Breast epithelium (tissue), 3 donors: Measurements from ENCODE around the gene DNAH8.

Experiments used
- POLR2A ChIP-seq: fragments of 450-650 bp; IDR thresholded peaks from one replicate; pipeline ENCODE4 v1.6.1; 2016; ENCODE audit warnings: antibody characterized with exemption, mild to moderate bottlenecking, moderate library complexity
- POLR2AphosphoS5 ChIP-seq, 3 donors: sonication (generic); formaldehyde crosslinking; IDR thresholded peaks; one replicate each; pipeline ENCODE4 v1.6.1; 2017; ENCODE audit warnings: antibody characterized with exemption in 3 of 3
- TF ChIP-seq, protein P1 (sequence below), 3 donors: fragments of 450-650 bp; IDR thresholded peaks; one replicate each; pipeline ENCODE4 v1.5.1; 2016 to 2017; ENCODE audit warnings: antibody characterized with exemption in 3 of 3, mild to moderate bottlenecking in 3 of 3, moderate library complexity in 3 of 3

DNA sequence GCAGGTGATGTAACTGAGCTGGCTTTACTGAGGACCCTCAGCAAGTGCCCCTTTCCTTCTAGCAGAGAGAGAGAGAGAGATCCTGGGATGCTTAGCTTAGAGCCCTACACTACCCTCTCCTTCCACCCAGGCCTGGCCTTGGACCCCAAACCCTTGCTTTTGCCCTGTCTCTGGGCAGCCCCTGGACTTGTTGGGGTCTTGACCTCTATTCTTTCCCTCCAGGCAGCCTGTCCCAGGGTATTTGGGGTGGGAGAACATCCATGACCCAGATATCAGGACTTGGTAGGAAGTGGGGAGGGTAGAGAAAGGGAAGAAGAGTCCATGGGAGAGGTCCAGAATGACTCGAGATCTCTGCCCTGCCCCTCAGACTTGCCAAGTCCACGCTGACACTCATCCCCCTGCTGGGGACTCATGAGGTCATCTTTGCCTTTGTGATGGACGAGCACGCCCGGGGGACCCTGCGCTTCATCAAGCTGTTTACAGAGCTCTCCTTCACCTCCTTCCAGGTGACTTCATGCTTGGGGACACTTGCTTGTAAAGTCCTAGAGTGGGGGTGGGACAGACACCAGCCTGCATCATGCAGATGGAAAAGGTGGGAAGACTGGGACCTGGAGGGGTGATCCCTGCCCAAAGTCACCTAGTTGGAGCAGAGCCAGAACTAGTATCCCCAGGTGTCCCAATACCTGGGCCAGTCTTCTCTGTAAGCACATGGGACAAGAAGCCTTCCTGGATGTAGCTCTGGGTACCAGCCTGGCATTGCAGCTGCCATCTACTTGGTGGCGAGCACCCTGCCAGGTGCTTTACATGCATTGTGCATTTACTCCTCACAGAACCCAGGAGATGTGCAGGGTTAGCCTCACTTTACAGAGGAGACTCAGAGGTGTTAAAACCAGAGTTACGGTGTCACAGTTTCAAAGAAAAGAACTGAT is 364.4 kb downstream of the DNAH8 start:
- TF ChIP-seq, protein P1, sequence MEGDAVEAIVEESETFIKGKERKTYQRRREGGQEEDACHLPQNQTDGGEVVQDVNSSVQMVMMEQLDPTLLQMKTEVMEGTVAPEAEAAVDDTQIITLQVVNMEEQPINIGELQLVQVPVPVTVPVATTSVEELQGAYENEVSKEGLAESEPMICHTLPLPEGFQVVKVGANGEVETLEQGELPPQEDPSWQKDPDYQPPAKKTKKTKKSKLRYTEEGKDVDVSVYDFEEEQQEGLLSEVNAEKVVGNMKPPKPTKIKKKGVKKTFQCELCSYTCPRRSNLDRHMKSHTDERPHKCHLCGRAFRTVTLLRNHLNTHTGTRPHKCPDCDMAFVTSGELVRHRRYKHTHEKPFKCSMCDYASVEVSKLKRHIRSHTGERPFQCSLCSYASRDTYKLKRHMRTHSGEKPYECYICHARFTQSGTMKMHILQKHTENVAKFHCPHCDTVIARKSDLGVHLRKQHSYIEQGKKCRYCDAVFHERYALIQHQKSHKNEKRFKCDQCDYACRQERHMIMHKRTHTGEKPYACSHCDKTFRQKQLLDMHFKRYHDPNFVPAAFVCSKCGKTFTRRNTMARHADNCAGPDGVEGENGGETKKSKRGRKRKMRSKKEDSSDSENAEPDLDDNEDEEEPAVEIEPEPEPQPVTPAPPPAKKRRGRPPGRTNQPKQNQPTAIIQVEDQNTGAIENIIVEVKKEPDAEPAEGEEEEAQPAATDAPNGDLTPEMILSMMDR (IDR thresholded peaks at IDR 0.05) = no peak
- no peak for TF ChIP-seq POLR2AphosphoS5 (IDR thresholded peaks at IDR 0.05)
- no peak for TF ChIP-seq POLR2A
